HCT116 (cell line): ENCODE data around the gene ANXA2R. TPM values are rescaled to one million over a fixed set of nuclear protein-coding genes. Genes with fewer than 3 reads are reported as not detected.

Source experiments
- ATAC-seq: fragments of 200-7000 bp; cut with Tn5 transposase; 2 replicates; pipeline ENCODE4 v1.9.1; 2020; ENCODE audit warnings: mild to moderate bottlenecking, moderate library complexity
- BruUV-seq: library from RNA; stranded (reverse); fragments of 400-500 nt; replicated peaks from 2 replicates; lab custom pipeline; 2021; lab: Mats Ljungman, UMichigan
- CTCF ChIA-PET: fragments of 300-600 bp; sonication (Branson Sonifier 250); formaldehyde crosslinking; loops from one replicate; lab custom pipeline; 2021; ENCODE audit warnings: antibody characterized with exemption; lab: Charles Lee
- POLR2A ChIA-PET: fragments of 300-600, 350-600 bp; sonication (Branson Sonifier 250); formaldehyde crosslinking; loops from one replicate; lab custom pipeline; 2021; ENCODE audit warnings: antibody characterized with exemption; lab: Charles Lee
- RAD21 ChIA-PET, 2 experiments: fragments of 300-600 bp; sonication (Branson Sonifier 250); formaldehyde crosslinking; loops; one replicate each; lab custom pipeline; 2023; ENCODE audit warnings: low total read pairs in 2 of 2; ENCODE audit not compliant: uncharacterized antibody in 2 of 2, unreplicated experiment in 2 of 2, low non-redundant PET in 1 of 2; lab: Charles Lee
- DNase-seq: peaks from one replicate; pipeline ENCODE4 v3.0.0-alpha.2; 2010; ENCODE audit warnings: low read depth, low spot score
- H2AFZ ChIP-seq: fragments of 200-600 bp; shearing (Covaris generic), sonication (generic); 2 replicates; pipeline ENCODE4 v1.6.1; 2017; ENCODE audit warnings: low read depth, mixed run types, mixed read lengths, antibody characterized with exemption, low read length; ENCODE audit not compliant: poor library complexity, severe bottlenecking
- H3K27ac ChIP-seq: 2 replicates; pipeline ENCODE4 v1.5.1; 2012; ENCODE audit warnings: low read depth, low read length
- H3K27me3 ChIP-seq: fragments of 200-600 bp; sonication (generic); 2 replicates; pipeline ENCODE4 v1.6.1; 2016; ENCODE audit warnings: mixed run types, low read length, mixed read lengths; ENCODE audit not compliant: insufficient read depth
- H3K36me3 ChIP-seq, 2 experiments: fragments of 200-500 bp in 1 of 2; fragments of 200-600 bp in 1 of 2; sonication (Bioruptor generic) in 1 of 2; sonication (generic) in 1 of 2; 2 replicates each; pipeline versions ENCODE4 v1.5.1 to v1.6.1; 2014 to 2016; ENCODE audit warnings: low read length in 2 of 2, inconsistent platforms in 1 of 2, mixed read lengths in 1 of 2, mixed run types in 1 of 2; ENCODE audit not compliant: insufficient read depth in 2 of 2, control insufficient read depth in 1 of 2
- H3K4me1 ChIP-seq, 2 experiments: fragments of 200-600 bp in 1 of 2; sonication (generic) in 1 of 2; 2 replicates each; pipeline versions ENCODE4 v1.5.1 to v1.6.1; 2012 to 2017; ENCODE audit warnings: low read length in 2 of 2, inconsistent platforms in 1 of 2, mild to moderate bottlenecking in 1 of 2, mixed read lengths in 1 of 2, mixed run types in 1 of 2, moderate library complexity in 1 of 2; ENCODE audit not compliant: insufficient read depth in 2 of 2, control insufficient read depth in 1 of 2
- H3K4me2 ChIP-seq: fragments of 200-600 bp; sonication (generic); 2 replicates; pipeline ENCODE4 v1.6.1; 2017; ENCODE audit warnings: mixed run types, low read length, mixed read lengths
- H3K4me3 ChIP-seq, 2 experiments: fragments of 200-600 bp in 1 of 2; sonication (generic) in 1 of 2; replicated peaks in 1 of 2; 2 replicates each; pipeline ENCODE4 v1.5.1; 2011 to 2016; ENCODE audit warnings: low read length in 2 of 2, control low read depth in 1 of 2, low read depth in 1 of 2, mild to moderate bottlenecking in 1 of 2, mixed read lengths in 1 of 2, mixed run types in 1 of 2
- H3K79me2 ChIP-seq: fragments of 200-600 bp; sonication (generic); 2 replicates; pipeline ENCODE4 v1.6.1; 2017; ENCODE audit warnings: mild to moderate bottlenecking, mixed run types, low read length, moderate library complexity, mixed read lengths; ENCODE audit not compliant: insufficient read depth
- H3K9ac ChIP-seq: fragments of 200-600 bp; sonication (generic); 2 replicates; pipeline ENCODE4 v1.6.1; 2016; ENCODE audit warnings: low read length, mixed read lengths
- H3K9me2 ChIP-seq: fragments of 200-600 bp; sonication (generic), shearing (Covaris generic); 2 replicates; pipeline ENCODE4 v1.6.1; 2017; ENCODE audit warnings: mixed run types, mild to moderate bottlenecking, moderate library complexity; ENCODE audit not compliant: insufficient read depth
- H3K9me3 ChIP-seq, 2 experiments: fragments of 200-500 bp in 1 of 2; fragments of 200-600 bp in 1 of 2; sonication (Bioruptor generic) in 1 of 2; sonication (generic) in 1 of 2; 2 replicates each; pipeline ENCODE4 v1.6.1; 2014 to 2017; ENCODE audit warnings: low read length in 2 of 2, mixed read lengths in 2 of 2, inconsistent platforms in 1 of 2, low read depth in 1 of 2, mild to moderate bottlenecking in 1 of 2, mixed run types in 1 of 2, moderate library complexity in 1 of 2; ENCODE audit not compliant: control insufficient read depth in 1 of 2, insufficient read depth in 1 of 2
- H4K20me1 ChIP-seq: fragments of 200-600 bp; sonication (generic), shearing (Covaris generic); 2 replicates; pipeline ENCODE4 v1.6.1; 2017; ENCODE audit warnings: mixed run types, mild to moderate bottlenecking, moderate library complexity; ENCODE audit not compliant: insufficient read depth
- intact Hi-C: fragments of 100-400 bp; cut with micrococcal nuclease; formaldehyde crosslinking; loops from 2 replicates; pipeline ENCODE4 v1.10.0; 2022
- total RNA-seq: library from RNA; stranded (reverse); gene quantifications from one replicate; pipeline ENCODE4 v1.2.1, GENCODE V29; 2021; ENCODE audit not compliant: unreplicated experiment
- TF ChIP-seq, protein P1 (sequence below), 3 experiments: fragments of 200-600 bp in 1 of 3; sonication (generic) in 1 of 3; IDR thresholded peaks in 2 of 3; conservative IDR thresholded peaks in 1 of 3; 2 replicates each; pipeline ENCODE4 v1.5.1; 2012 to 2017; ENCODE audit warnings: low read depth in 2 of 3, low read length in 2 of 3, antibody characterized with exemption in 1 of 3, borderline replicate concordance in 1 of 3, control low read depth in 1 of 3, mild to moderate bottlenecking in 1 of 3, mixed read lengths in 1 of 3, mixed run types in 1 of 3, moderate library complexity in 1 of 3; ENCODE audit not compliant: insufficient read depth in 1 of 3
- TF ChIP-seq, protein P2 (sequence below): IDR thresholded peaks from 2 replicates; pipeline ENCODE4 v1.6.1; 2011; ENCODE audit warnings: mild to moderate bottlenecking, low read length, moderate library complexity; ENCODE audit not compliant: insufficient replicate concordance; ENCODE audit errors: extremely low read depth

The ANXA2R gene
- total RNA-seq, 1 experiment from 2014 or later, result 0.37 TPM

DNA sequence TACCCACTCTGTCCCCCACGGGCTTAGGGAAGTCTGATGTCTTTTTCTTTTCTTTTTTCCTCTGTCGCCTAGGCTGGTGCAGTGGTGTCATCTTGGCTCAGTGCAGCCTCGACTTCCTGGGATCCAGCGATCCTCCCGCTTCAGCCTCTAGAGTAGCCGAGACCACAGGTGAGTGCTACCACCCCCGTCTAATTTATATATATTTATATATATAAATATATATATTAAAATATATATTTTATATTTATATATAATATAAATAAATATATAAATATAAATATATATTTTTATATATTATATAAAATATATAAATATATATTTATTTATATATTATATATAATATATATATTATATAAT, 3.3 kb upstream of the ANXA2R start:
- peak overlapping the region; percentile 9; the same call in 1 of the 2 replicates for H3K9ac ChIP-seq
- POLR2A ChIA-PET, result no interaction called here
- TF ChIP-seq, protein P1, sequence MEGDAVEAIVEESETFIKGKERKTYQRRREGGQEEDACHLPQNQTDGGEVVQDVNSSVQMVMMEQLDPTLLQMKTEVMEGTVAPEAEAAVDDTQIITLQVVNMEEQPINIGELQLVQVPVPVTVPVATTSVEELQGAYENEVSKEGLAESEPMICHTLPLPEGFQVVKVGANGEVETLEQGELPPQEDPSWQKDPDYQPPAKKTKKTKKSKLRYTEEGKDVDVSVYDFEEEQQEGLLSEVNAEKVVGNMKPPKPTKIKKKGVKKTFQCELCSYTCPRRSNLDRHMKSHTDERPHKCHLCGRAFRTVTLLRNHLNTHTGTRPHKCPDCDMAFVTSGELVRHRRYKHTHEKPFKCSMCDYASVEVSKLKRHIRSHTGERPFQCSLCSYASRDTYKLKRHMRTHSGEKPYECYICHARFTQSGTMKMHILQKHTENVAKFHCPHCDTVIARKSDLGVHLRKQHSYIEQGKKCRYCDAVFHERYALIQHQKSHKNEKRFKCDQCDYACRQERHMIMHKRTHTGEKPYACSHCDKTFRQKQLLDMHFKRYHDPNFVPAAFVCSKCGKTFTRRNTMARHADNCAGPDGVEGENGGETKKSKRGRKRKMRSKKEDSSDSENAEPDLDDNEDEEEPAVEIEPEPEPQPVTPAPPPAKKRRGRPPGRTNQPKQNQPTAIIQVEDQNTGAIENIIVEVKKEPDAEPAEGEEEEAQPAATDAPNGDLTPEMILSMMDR (IDR thresholded peaks at IDR 0.05 in 2 of 3, conservative IDR thresholded peaks at IDR 0.05 in 1 of 3; ENCODE audit: borderline replicate concordance in 1 of 3, insufficient read depth in 1 of 3, low read depth in 2 of 3, low read length in 2 of 3), result peak in 1 of 3 experiments; percentile 2; a peak in 1 of 6 replicates
- TF ChIP-seq, protein P2, sequence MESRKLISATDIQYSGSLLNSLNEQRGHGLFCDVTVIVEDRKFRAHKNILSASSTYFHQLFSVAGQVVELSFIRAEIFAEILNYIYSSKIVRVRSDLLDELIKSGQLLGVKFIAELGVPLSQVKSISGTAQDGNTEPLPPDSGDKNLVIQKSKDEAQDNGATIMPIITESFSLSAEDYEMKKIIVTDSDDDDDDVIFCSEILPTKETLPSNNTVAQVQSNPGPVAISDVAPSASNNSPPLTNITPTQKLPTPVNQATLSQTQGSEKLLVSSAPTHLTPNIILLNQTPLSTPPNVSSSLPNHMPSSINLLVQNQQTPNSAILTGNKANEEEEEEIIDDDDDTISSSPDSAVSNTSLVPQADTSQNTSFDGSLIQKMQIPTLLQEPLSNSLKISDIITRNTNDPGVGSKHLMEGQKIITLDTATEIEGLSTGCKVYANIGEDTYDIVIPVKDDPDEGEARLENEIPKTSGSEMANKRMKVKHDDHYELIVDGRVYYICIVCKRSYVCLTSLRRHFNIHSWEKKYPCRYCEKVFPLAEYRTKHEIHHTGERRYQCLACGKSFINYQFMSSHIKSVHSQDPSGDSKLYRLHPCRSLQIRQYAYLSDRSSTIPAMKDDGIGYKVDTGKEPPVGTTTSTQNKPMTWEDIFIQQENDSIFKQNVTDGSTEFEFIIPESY, result no peak
- TF ChIP-seq, all 23 proteins: peak for 1
- BruUV-seq, result no TSS peak
- Histone ChIP-seq H3K27ac (no peak overlapping the region), H2AFZ (no peak overlapping the region), H4K20me1 (no peaks in the 10 kb centered on the region), H3K4me3 (peak overlapping the region; percentile 58 to 65), H3K79me2 (no peaks in the 10 kb centered on the region), H3K4me1 (peaks cover 0 to 39% of the 10 kb centered on the region in 2 experiments; a peak in 3 of 4 replicates), H3K36me3 (no peaks in the 10 kb centered on the region), H3K27me3 (no peaks in the 10 kb centered on the region), H3K4me2 (peak overlapping the region; percentile 81), H3K9me3 (no peaks in the 10 kb centered on the region), H3K9me2 (no peaks in the 10 kb centered on the region)
- RAD21 ChIA-PET, result interaction anchor here in 1 of 2 experiments (1.1 kb wide), 1 partner anchor 131 kb away, joined by 4 read pairs; no protein-coding TSS in a partner anchor
- CTCF ChIA-PET, result interaction anchor here (0.9 to 3.4 kb wide), 2 partner anchors 18 to 24 kb away, joined by 4 to 38 read pairs; no protein-coding TSS in a partner anchor
- no peak for ATAC-seq
- intact Hi-C loops, result no loop called here
- no peak for DNase-seq
